NB4 (cell line): Measurements from ENCODE around the gene ELMO3.

Experiments used
- DNase-seq: peaks from one replicate; pipeline ENCODE4 v3.0.0; 2010; ENCODE audit warnings: low read depth
- H3K4me3 ChIP-seq: one replicate; pipeline ENCODE4 v1.5.1; 2011; ENCODE audit warnings: mild to moderate bottlenecking, low read depth, low read length, moderate library complexity
- MYC ChIP-seq: IDR thresholded peaks from 2 replicates; pipeline ENCODE4 v1.6.1; 2011; ENCODE audit warnings: low read depth, low read length
- POLR2A ChIP-seq: IDR thresholded peaks from 2 replicates; pipeline ENCODE4 v1.6.1; 2011; ENCODE audit warnings: mild to moderate bottlenecking; ENCODE audit not compliant: insufficient read length; ENCODE audit errors: extremely low read depth
- TF ChIP-seq, protein P1 (sequence below): IDR thresholded peaks from 2 replicates; pipeline ENCODE4 v1.6.1; 2011; ENCODE audit warnings: low read depth, low read length
- TF ChIP-seq, protein P2 (sequence below): IDR thresholded peaks from one replicate; pipeline ENCODE4 v1.5.1; 2012; ENCODE audit warnings: low read depth, low read length

ELMO3 gene

DNA sequence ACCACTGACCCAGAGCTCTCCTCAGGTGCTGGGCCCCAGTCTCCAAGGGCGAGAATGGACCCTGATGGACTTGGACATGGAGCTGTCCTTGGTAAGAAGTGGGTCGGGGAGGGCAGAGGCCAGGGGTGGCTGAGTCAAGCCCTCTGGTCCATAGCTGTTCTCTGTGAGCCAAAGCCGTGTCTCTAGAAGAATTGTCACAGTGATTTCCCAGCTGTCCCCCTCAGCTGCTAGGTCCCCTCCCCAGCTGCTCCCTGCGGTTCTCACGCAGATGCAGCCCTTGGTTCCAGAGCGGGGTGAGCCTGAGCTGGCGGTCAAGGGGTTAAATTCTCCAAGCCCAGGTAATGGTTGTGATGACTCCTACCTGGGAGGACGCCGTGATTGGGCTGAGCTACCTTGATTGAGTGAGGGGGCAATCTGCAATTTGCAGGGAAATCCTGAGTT is 29.9 kb upstream of the ELMO3 start:
- TF ChIP-seq MYC, result no peak
- TF ChIP-seq, protein P1, sequence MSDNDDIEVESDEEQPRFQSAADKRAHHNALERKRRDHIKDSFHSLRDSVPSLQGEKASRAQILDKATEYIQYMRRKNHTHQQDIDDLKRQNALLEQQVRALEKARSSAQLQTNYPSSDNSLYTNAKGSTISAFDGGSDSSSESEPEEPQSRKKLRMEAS, result no peak
- no peak for TF ChIP-seq POLR2A
- TF ChIP-seq, protein P2, sequence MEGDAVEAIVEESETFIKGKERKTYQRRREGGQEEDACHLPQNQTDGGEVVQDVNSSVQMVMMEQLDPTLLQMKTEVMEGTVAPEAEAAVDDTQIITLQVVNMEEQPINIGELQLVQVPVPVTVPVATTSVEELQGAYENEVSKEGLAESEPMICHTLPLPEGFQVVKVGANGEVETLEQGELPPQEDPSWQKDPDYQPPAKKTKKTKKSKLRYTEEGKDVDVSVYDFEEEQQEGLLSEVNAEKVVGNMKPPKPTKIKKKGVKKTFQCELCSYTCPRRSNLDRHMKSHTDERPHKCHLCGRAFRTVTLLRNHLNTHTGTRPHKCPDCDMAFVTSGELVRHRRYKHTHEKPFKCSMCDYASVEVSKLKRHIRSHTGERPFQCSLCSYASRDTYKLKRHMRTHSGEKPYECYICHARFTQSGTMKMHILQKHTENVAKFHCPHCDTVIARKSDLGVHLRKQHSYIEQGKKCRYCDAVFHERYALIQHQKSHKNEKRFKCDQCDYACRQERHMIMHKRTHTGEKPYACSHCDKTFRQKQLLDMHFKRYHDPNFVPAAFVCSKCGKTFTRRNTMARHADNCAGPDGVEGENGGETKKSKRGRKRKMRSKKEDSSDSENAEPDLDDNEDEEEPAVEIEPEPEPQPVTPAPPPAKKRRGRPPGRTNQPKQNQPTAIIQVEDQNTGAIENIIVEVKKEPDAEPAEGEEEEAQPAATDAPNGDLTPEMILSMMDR, result no peak
- no peak for DNase-seq
- H3K4me3 ChIP-seq, result no peak overlapping the region

DNA sequence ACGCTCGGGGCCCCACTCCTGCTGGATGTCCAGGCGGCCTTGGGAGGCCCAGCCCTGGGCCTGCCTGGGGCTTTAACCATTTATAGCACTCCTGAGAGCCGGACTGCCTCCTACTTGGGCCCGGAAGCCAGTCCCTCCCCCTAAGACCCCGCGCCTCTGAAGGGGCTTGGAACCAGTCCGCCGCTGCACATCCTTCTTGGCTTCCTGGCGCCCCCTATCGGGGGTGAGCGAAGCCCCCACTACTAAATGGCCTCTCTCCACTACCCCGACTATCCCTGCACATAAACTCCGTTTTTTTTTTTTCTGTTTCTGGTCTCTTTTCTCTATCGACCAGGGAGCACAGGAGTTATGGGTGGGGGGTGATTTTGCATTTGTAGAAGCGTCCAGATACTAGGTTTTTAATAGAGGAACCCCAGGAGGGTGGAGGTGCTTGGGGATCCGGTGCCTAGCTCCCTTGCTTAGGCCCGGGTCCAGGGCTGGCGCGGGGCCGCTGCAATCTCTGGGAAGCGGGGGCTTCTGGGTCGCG is 29.2 kb upstream of the ELMO3 start:
- TF ChIP-seq, protein P2, result peak; percentile 88
- TF ChIP-seq, protein P1, result no peak
- DNase-seq, result peak; percentile 60
- peak overlapping the region; percentile 28 for H3K4me3 ChIP-seq

GRCh38 chr16:67170168-67170948 is 28.6 kb upstream of the ELMO3 start, which contains the start of gene NOL3:
NOL3 (plus strand) TSS chr16:67170538.
- peak; percentile 71 for DNase-seq
- peak within 1 kb of the TSS; percentile 28 for H3K4me3 ChIP-seq
- TF ChIP-seq MYC (no peak), POLR2A (peak; percentile 22)

DNA sequence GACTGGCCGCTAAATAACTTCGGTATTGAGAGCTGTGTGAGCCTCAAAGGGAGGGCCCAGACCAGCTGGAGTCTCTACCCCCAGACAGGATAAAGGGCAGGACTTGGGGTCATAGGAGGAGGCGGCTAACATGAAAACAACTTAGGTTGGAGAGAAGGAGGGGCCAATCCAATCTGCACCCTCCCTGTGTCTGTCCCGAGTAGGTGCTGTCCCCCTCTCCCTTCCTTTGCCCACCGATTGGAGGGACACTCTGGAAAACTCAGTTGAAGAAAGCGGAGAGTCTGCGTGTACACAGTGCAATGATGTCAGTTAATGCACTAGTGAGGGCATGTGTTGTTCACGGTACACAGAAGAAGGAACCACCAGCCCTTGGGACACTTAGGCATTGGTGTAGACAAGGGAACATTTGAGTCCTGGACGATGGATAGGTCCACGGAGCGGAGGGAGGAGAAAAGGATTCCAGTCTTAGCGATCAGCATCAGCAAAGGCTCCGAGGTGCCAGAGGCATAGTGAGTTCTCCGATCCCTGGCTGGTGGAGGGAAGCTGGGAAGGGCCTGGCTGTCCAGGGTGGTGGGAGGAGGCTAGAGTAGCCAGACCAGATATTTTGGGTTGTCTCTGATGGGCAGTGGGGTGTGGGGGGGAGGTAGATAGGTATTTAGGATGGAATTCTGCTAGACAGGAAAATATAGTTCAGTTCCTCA is 27.8 kb upstream of the ELMO3 start:
- DNase-seq, result no peak
- TF ChIP-seq, protein P1, result no peak
- TF ChIP-seq MYC, result no peak
- TF ChIP-seq, protein P2, result no peak
- no peak for TF ChIP-seq POLR2A

GRCh38 chr16:67173323-67173722 is 25.6 kb upstream of the ELMO3 start:
- H3K4me3 ChIP-seq, result no peak overlapping the region
- no peak for TF ChIP-seq POLR2A
- no peak for TF ChIP-seq MYC
- TF ChIP-seq, protein P2, result no peak
- TF ChIP-seq, protein P1, result no peak
- DNase-seq, result no peak

More for the DNA sequence above, 27.8 kb upstream of the ELMO3 start:
- no peak overlapping the region for H3K4me3 ChIP-seq
